HEK293 (cell line): Measurements from ENCODE around the gene EEF2K.
A peak's percentile ranks its signal among the peaks of the same experiment; 100 is the strongest.

Experiments
- CTCF ChIA-PET: fragments of 350-600 bp; formaldehyde crosslinking; extraction: SDS; loops from one replicate; lab custom pipeline; 2021; ENCODE audit warnings: antibody characterized with exemption; lab: Yijun Ruan, JAX
- POLR2A ChIA-PET: fragments of 300-600 bp; formaldehyde crosslinking; extraction: SDS; loops from one replicate; lab custom pipeline; 2020; ENCODE audit warnings: antibody characterized with exemption, inconsistent platforms; lab: Yijun Ruan, JAX
- H3K27ac ChIP-seq: fragments of 200-500 bp; sonication (Bioruptor generic); 2 replicates; pipeline ENCODE4 v1.5.1; 2014; ENCODE audit warnings: low read depth, low read length, control low read depth, inconsistent platforms; ENCODE audit errors: extremely low read depth
- H3K36me3 ChIP-seq, 2 experiments: fragments of 200-500 bp in 1 of 2; sonication (Bioruptor generic) in 1 of 2; 1 replicate in 1 of 2; 2 replicates in 1 of 2; pipeline ENCODE4 v1.5.1; 2014 to 2017; ENCODE audit warnings: inconsistent platforms in 2 of 2, low read length in 2 of 2; ENCODE audit not compliant: control insufficient read depth in 2 of 2, insufficient read depth in 1 of 2
- H3K4me1 ChIP-seq: fragments of 200-500 bp; sonication (Bioruptor generic); 2 replicates; pipeline ENCODE4 v1.5.1; 2014; ENCODE audit warnings: mild to moderate bottlenecking, low read length, inconsistent platforms; ENCODE audit not compliant: control insufficient read depth, insufficient read depth
- H3K4me3 ChIP-seq: 2 replicates; pipeline ENCODE4 v1.5.1; 2011; ENCODE audit warnings: low read depth, mild to moderate bottlenecking, control low read depth, low read length, moderate library complexity
- H3K9me3 ChIP-seq: fragments of 200-500 bp; sonication (Bioruptor generic); 2 replicates; pipeline ENCODE4 v1.5.1; 2014; ENCODE audit warnings: low read depth, low read length, inconsistent platforms; ENCODE audit not compliant: control insufficient read depth, insufficient read depth
- GLIS2 ChIP-seq: fragments of 450-650 bp; formaldehyde crosslinking; IDR thresholded peaks from 2 replicates; pipeline ENCODE4 v1.5.1; 2016; ENCODE audit warnings: missing biosample characterization, missing genetic modification characterization
- SETDB1 ChIP-seq: IDR thresholded peaks from one replicate; pipeline ENCODE4 v1.6.1; 2017; ENCODE audit warnings: mild to moderate bottlenecking, low read length, moderate library complexity, mixed read lengths; ENCODE audit not compliant: insufficient read length
- ZBTB1 ChIP-seq: fragments of 450-650 bp; formaldehyde crosslinking; IDR thresholded peaks from 2 replicates; pipeline ENCODE4 v1.5.1; 2016; ENCODE audit warnings: missing biosample characterization, missing genetic modification characterization
- ZBTB17 ChIP-seq: fragments of 450-650 bp; formaldehyde crosslinking; IDR thresholded peaks from 2 replicates; pipeline ENCODE4 v1.5.1; 2016; ENCODE audit warnings: missing biosample characterization, missing genetic modification characterization
- ZBTB21 ChIP-seq: fragments of 450-650 bp; formaldehyde crosslinking; IDR thresholded peaks from 2 replicates; pipeline ENCODE4 v1.5.1; 2017; ENCODE audit warnings: missing biosample characterization, missing genetic modification characterization
- ZNF121 ChIP-seq: fragments of 450-650 bp; formaldehyde crosslinking; IDR thresholded peaks from 2 replicates; pipeline ENCODE4 v1.5.1; 2016; ENCODE audit warnings: missing biosample characterization, missing genetic modification characterization
- ZNF202 ChIP-seq: fragments of 450-650 bp; formaldehyde crosslinking; IDR thresholded peaks from 2 replicates; pipeline ENCODE4 v1.5.1; 2016; ENCODE audit warnings: missing biosample characterization, missing genetic modification characterization, borderline replicate concordance
- ZNF223 ChIP-seq: fragments of 450-650 bp; formaldehyde crosslinking; IDR thresholded peaks from 2 replicates; pipeline ENCODE4 v1.5.1; 2016; ENCODE audit warnings: missing biosample characterization, missing genetic modification characterization
- ZNF274 ChIP-seq, 2 experiments: fragments of 200-500 bp in 1 of 2; fragments of 450-650 bp in 1 of 2; sonication (Bioruptor generic) in 1 of 2; formaldehyde crosslinking in 1 of 2; IDR thresholded peaks; 2 replicates each; pipeline versions ENCODE4 v1.5.1 to v1.6.1; 2014 to 2016; ENCODE audit warnings: borderline replicate concordance in 1 of 2, inconsistent platforms in 1 of 2, low read length in 1 of 2, missing biosample characterization in 1 of 2, missing genetic modification characterization in 1 of 2
- ZNF341 ChIP-seq: fragments of 450-650 bp; formaldehyde crosslinking; IDR thresholded peaks from 2 replicates; pipeline ENCODE4; 2016; ENCODE audit warnings: low read depth, missing biosample characterization, missing genetic modification characterization
- ZNF555 ChIP-seq: fragments of 450-650 bp; formaldehyde crosslinking; conservative IDR thresholded peaks from 2 replicates; pipeline ENCODE4 v1.5.1; 2017; ENCODE audit warnings: missing biosample characterization, mild to moderate bottlenecking, missing genetic modification characterization, inconsistent platforms
- ZNF623 ChIP-seq: fragments of 450-650 bp; formaldehyde crosslinking; IDR thresholded peaks from 2 replicates; pipeline ENCODE4 v1.5.1; 2016; ENCODE audit warnings: missing biosample characterization, missing genetic modification characterization
- ZNF626 ChIP-seq: fragments of 450-650 bp; sonication (Bioruptor Pico); formaldehyde crosslinking; IDR thresholded peaks from 2 replicates; pipeline ENCODE4 v1.5.1; 2018; ENCODE audit warnings: missing biosample characterization, missing genetic modification characterization, inconsistent platforms
- ZNF660 ChIP-seq: fragments of 450-650 bp; IDR thresholded peaks from 2 replicates; pipeline ENCODE4 v1.5.1; 2018; ENCODE audit warnings: missing biosample characterization, mild to moderate bottlenecking, missing genetic modification characterization
- ZNF830 ChIP-seq: fragments of 450-650 bp; IDR thresholded peaks from 2 replicates; pipeline ENCODE4 v1.5.0; 2018; ENCODE audit warnings: missing biosample characterization, missing genetic modification characterization, low read depth, mild to moderate bottlenecking, moderate library complexity
- TF ChIP-seq, protein P1 (sequence below): fragments of 450-650 bp; formaldehyde crosslinking; IDR thresholded peaks from 2 replicates; pipeline ENCODE4 v1.5.1; 2016; ENCODE audit warnings: missing biosample characterization, missing genetic modification characterization
- TF ChIP-seq, protein P2 (sequence below): fragments of 450-650 bp; formaldehyde crosslinking; IDR thresholded peaks from 2 replicates; pipeline ENCODE4 v1.5.1; 2016; ENCODE audit warnings: missing biosample characterization, missing genetic modification characterization
- TF ChIP-seq, protein P3 (sequence below): fragments of 450-650 bp; formaldehyde crosslinking; IDR thresholded peaks from 2 replicates; pipeline ENCODE4 v1.5.1; 2016; ENCODE audit warnings: missing biosample characterization, missing genetic modification characterization
- TF ChIP-seq, protein P4 (sequence below): fragments of 450-650 bp; formaldehyde crosslinking; IDR thresholded peaks from 2 replicates; pipeline ENCODE4 v1.5.0; 2017; ENCODE audit warnings: missing biosample characterization, missing genetic modification characterization, borderline replicate concordance
- TF ChIP-seq, protein P5 (sequence below): fragments of 450-650 bp; formaldehyde crosslinking; IDR thresholded peaks from 2 replicates; pipeline ENCODE4 v1.5.1; 2016; ENCODE audit warnings: missing biosample characterization, missing genetic modification characterization
- TF ChIP-seq, protein P6 (sequence below): fragments of 450-650 bp; formaldehyde crosslinking; IDR thresholded peaks from 2 replicates; pipeline ENCODE4 v1.5.1; 2016; ENCODE audit warnings: missing biosample characterization, missing genetic modification characterization
- TF ChIP-seq, protein P7 (sequence below): fragments of 450-650 bp; formaldehyde crosslinking; IDR thresholded peaks from 2 replicates; pipeline ENCODE4 v1.5.1; 2016; ENCODE audit warnings: missing biosample characterization, missing genetic modification characterization

The EEF2K gene

GRCh38 chr16:22232277-22233036 lies 26.4 kb downstream of the EEF2K start:
- peak overlapping the region; percentile 90 for H3K27ac ChIP-seq
- peaks cover 12% of the 10 kb centered on the region; the same call in 1 of the 2 replicates for H3K4me1 ChIP-seq
- CTCF ChIA-PET = interaction anchor here (0.6 to 1.2 kb wide), 3 partner anchors 9 to 103 kb away, joined by 3 to 10 read pairs (median 4); no protein-coding TSS in a partner anchor
- no peak overlapping the region for H3K4me3 ChIP-seq
- POLR2A ChIA-PET = interaction anchor here (0.8 to 1.4 kb wide), 5 partner anchors 12 to 51 kb away, joined by 3 to 12 read pairs (median 4); partner anchors contain the start of gene EEF2K
- peaks cover 3 to 8% of the 10 kb centered on the region in 2 experiments; a peak in 2 of 3 replicates for H3K36me3 ChIP-seq
- H3K9me3 ChIP-seq = no peaks in the 10 kb centered on the region
- TF ChIP-seq ZNF121 (tag by site-specific recombination) (peak; percentile 98), ZNF223 (tag by site-specific recombination) (no peak), ZNF660 (peak; percentile 17; the same call in 1 of the 2 replicates), GLIS2 (tag by site-specific recombination) (no peak), SETDB1 (no peak), ZNF555 (no peak), ZNF623 (tag by site-specific recombination) (no peak), ZNF274 (IDR thresholded peaks at IDR 0.05; ENCODE audit: low read length) (no peak), ZNF274 (tag by site-specific recombination; IDR thresholded peaks at IDR 0.05; ENCODE audit: borderline replicate concordance) (no peak), ZNF202 (tag by site-specific recombination) (no peak), ZBTB21 (tag by site-specific recombination) (peak; percentile 66; the same call in 1 of the 2 replicates), ZNF830 (tag by site-specific recombination) (no peak), ZBTB1 (tag by site-specific recombination) (peak; percentile 84), ZNF626 (tag by site-specific recombination) (no peak), ZNF341 (tag by site-specific recombination) (peak; percentile 83), ZBTB17 (tag by site-specific recombination) (peak; percentile 97)
- TF ChIP-seq, protein P1, sequence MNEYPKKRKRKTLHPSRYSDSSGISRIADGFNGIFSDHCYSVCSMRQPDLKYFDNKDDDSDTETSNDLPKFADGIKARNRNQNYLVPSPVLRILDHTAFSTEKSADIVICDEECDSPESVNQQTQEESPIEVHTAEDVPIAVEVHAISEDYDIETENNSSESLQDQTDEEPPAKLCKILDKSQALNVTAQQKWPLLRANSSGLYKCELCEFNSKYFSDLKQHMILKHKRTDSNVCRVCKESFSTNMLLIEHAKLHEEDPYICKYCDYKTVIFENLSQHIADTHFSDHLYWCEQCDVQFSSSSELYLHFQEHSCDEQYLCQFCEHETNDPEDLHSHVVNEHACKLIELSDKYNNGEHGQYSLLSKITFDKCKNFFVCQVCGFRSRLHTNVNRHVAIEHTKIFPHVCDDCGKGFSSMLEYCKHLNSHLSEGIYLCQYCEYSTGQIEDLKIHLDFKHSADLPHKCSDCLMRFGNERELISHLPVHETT = no peak; the same call in 1 of the 2 replicates
- TF ChIP-seq, protein P2, sequence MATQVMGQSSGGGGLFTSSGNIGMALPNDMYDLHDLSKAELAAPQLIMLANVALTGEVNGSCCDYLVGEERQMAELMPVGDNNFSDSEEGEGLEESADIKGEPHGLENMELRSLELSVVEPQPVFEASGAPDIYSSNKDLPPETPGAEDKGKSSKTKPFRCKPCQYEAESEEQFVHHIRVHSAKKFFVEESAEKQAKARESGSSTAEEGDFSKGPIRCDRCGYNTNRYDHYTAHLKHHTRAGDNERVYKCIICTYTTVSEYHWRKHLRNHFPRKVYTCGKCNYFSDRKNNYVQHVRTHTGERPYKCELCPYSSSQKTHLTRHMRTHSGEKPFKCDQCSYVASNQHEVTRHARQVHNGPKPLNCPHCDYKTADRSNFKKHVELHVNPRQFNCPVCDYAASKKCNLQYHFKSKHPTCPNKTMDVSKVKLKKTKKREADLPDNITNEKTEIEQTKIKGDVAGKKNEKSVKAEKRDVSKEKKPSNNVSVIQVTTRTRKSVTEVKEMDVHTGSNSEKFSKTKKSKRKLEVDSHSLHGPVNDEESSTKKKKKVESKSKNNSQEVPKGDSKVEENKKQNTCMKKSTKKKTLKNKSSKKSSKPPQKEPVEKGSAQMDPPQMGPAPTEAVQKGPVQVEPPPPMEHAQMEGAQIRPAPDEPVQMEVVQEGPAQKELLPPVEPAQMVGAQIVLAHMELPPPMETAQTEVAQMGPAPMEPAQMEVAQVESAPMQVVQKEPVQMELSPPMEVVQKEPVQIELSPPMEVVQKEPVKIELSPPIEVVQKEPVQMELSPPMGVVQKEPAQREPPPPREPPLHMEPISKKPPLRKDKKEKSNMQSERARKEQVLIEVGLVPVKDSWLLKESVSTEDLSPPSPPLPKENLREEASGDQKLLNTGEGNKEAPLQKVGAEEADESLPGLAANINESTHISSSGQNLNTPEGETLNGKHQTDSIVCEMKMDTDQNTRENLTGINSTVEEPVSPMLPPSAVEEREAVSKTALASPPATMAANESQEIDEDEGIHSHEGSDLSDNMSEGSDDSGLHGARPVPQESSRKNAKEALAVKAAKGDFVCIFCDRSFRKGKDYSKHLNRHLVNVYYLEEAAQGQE (tag by site-specific recombination) = no peak
- TF ChIP-seq, protein P3, sequence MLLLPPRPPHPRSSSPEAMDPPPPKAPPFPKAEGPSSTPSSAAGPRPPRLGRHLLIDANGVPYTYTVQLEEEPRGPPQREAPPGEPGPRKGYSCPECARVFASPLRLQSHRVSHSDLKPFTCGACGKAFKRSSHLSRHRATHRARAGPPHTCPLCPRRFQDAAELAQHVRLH (tag by site-specific recombination) = peak; percentile 67
- TF ChIP-seq, protein P4, sequence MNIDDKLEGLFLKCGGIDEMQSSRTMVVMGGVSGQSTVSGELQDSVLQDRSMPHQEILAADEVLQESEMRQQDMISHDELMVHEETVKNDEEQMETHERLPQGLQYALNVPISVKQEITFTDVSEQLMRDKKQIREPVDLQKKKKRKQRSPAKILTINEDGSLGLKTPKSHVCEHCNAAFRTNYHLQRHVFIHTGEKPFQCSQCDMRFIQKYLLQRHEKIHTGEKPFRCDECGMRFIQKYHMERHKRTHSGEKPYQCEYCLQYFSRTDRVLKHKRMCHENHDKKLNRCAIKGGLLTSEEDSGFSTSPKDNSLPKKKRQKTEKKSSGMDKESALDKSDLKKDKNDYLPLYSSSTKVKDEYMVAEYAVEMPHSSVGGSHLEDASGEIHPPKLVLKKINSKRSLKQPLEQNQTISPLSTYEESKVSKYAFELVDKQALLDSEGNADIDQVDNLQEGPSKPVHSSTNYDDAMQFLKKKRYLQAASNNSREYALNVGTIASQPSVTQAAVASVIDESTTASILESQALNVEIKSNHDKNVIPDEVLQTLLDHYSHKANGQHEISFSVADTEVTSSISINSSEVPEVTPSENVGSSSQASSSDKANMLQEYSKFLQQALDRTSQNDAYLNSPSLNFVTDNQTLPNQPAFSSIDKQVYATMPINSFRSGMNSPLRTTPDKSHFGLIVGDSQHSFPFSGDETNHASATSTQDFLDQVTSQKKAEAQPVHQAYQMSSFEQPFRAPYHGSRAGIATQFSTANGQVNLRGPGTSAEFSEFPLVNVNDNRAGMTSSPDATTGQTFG (tag by site-specific recombination) = no peak
- TF ChIP-seq, protein P5, sequence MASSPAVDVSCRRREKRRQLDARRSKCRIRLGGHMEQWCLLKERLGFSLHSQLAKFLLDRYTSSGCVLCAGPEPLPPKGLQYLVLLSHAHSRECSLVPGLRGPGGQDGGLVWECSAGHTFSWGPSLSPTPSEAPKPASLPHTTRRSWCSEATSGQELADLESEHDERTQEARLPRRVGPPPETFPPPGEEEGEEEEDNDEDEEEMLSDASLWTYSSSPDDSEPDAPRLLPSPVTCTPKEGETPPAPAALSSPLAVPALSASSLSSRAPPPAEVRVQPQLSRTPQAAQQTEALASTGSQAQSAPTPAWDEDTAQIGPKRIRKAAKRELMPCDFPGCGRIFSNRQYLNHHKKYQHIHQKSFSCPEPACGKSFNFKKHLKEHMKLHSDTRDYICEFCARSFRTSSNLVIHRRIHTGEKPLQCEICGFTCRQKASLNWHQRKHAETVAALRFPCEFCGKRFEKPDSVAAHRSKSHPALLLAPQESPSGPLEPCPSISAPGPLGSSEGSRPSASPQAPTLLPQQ (tag by site-specific recombination) = peak; percentile 76
- TF ChIP-seq, protein P6, sequence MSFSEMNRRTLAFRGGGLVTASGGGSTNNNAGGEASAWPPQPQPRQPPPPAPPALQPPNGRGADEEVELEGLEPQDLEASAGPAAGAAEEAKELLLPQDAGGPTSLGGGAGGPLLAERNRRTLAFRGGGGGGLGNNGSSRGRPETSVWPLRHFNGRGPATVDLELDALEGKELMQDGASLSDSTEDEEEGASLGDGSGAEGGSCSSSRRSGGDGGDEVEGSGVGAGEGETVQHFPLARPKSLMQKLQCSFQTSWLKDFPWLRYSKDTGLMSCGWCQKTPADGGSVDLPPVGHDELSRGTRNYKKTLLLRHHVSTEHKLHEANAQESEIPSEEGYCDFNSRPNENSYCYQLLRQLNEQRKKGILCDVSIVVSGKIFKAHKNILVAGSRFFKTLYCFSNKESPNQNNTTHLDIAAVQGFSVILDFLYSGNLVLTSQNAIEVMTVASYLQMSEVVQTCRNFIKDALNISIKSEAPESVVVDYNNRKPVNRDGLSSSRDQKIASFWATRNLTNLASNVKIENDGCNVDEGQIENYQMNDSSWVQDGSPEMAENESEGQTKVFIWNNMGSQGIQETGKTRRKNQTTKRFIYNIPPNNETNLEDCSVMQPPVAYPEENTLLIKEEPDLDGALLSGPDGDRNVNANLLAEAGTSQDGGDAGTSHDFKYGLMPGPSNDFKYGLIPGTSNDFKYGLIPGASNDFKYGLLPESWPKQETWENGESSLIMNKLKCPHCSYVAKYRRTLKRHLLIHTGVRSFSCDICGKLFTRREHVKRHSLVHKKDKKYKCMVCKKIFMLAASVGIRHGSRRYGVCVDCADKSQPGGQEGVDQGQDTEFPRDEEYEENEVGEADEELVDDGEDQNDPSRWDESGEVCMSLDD = no peak
- TF ChIP-seq, protein P7, sequence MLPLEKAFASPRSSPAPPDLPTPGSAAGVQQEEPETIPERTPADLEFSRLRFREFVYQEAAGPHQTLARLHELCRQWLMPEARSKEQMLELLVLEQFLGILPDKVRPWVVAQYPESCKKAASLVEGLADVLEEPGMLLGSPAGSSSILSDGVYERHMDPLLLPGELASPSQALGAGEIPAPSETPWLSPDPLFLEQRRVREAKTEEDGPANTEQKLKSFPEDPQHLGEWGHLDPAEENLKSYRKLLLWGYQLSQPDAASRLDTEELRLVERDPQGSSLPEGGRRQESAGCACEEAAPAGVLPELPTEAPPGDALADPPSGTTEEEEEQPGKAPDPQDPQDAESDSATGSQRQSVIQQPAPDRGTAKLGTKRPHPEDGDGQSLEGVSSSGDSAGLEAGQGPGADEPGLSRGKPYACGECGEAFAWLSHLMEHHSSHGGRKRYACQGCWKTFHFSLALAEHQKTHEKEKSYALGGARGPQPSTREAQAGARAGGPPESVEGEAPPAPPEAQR (tag by site-specific recombination) = no peak
